HCT116 (cell line): ENCODE results near the gene ELFN2.

ENCODE experiments used
- CBX3 ChIP-seq: IDR thresholded peaks from 2 replicates; pipeline ENCODE4 v1.6.1; 2012; ENCODE audit warnings: low read depth
- EZH2 ChIP-seq: fragments of 200-600 bp; sonication (generic); IDR thresholded peaks from 2 replicates; pipeline ENCODE4 v1.6.1; 2017; ENCODE audit warnings: antibody characterized with exemption, mixed run types
- POLR2A ChIP-seq: IDR thresholded peaks from 2 replicates; pipeline ENCODE4 v1.7.0; 2011; ENCODE audit warnings: borderline replicate concordance; ENCODE audit not compliant: insufficient read depth, insufficient read length; ENCODE audit errors: extremely low read depth
- POLR2AphosphoS5 ChIP-seq: IDR thresholded peaks from 2 replicates; pipeline ENCODE4 v1.6.1; 2011; ENCODE audit warnings: mild to moderate bottlenecking, low read depth, low read length, moderate library complexity
- RAD21 ChIP-seq: IDR thresholded peaks from 2 replicates; pipeline ENCODE4 v1.6.1; 2012; ENCODE audit warnings: low read depth, mild to moderate bottlenecking
- TCF7L2 ChIP-seq: IDR thresholded peaks from 2 replicates; pipeline ENCODE4 v1.7.0; 2011; ENCODE audit warnings: borderline replicate concordance, inconsistent platforms; ENCODE audit not compliant: insufficient read depth, insufficient read length; ENCODE audit errors: extremely low read depth
- YY1 ChIP-seq: IDR thresholded peaks from 2 replicates; pipeline ENCODE4 v1.6.1; 2011; ENCODE audit warnings: low read length, low read depth, moderate library complexity, mild to moderate bottlenecking; ENCODE audit not compliant: insufficient replicate concordance; ENCODE audit errors: extremely low read depth
- ZNF274 ChIP-seq: fragments of 200-500 bp; sonication (Bioruptor generic); IDR thresholded peaks from 2 replicates; pipeline ENCODE4 v1.6.1; 2014; ENCODE audit warnings: mild to moderate bottlenecking, low read depth, low read length, inconsistent platforms
- TF ChIP-seq, protein P1 (sequence below), 3 experiments: fragments of 200-600 bp in 1 of 3; sonication (generic) in 1 of 3; IDR thresholded peaks in 2 of 3; conservative IDR thresholded peaks in 1 of 3; 2 replicates each; pipeline ENCODE4 v1.5.1; 2012 to 2017; ENCODE audit warnings: low read depth in 2 of 3, low read length in 2 of 3, antibody characterized with exemption in 1 of 3, borderline replicate concordance in 1 of 3, control low read depth in 1 of 3, mild to moderate bottlenecking in 1 of 3, mixed read lengths in 1 of 3, mixed run types in 1 of 3, moderate library complexity in 1 of 3; ENCODE audit not compliant: insufficient read depth in 1 of 3
- TF ChIP-seq, protein P2 (sequence below): IDR thresholded peaks from 2 replicates; pipeline ENCODE4 v1.6.1; 2012; ENCODE audit warnings: low read depth

DNA sequence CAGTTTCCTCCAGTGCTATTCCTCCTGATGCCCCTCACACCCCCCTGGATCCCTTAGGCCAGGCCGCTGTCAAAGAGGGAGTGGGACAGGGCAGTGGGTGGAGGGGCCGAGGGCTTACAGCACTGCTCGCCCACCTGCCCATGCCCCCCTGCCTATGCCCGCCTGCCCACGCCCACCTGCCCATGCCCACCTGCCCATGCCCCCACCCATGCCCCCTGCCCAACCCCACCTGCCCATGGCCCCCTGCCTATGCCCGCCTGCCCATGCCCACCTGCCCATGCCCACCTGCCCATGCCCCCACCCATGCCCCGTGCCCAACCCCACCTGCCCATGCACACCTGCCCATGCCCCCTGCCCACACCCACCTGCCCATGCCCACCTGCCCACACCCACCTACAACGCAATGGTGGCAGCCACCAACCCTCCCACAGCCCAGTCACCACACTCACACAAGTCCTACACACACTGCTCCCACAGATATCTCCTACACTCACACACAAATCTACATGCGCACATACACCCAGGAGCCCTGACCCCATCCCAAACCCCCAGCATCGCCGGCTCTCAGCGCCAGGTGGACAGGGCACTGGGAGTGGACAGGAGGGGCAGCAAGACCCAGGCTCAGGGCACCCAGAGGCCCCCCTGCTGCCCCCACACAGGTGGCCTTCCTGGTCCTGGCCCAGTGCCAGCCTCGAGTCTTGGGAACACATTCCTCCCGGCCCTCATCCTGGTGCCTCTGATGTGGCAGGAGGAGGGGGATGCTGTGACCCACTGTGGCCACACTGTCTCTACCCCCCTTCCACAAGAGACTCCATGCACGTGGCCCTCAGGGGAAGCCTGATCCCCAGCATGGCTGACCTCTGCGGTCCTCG, 83.2 kb downstream of the ELFN2 start:
- TF ChIP-seq, protein P1, sequence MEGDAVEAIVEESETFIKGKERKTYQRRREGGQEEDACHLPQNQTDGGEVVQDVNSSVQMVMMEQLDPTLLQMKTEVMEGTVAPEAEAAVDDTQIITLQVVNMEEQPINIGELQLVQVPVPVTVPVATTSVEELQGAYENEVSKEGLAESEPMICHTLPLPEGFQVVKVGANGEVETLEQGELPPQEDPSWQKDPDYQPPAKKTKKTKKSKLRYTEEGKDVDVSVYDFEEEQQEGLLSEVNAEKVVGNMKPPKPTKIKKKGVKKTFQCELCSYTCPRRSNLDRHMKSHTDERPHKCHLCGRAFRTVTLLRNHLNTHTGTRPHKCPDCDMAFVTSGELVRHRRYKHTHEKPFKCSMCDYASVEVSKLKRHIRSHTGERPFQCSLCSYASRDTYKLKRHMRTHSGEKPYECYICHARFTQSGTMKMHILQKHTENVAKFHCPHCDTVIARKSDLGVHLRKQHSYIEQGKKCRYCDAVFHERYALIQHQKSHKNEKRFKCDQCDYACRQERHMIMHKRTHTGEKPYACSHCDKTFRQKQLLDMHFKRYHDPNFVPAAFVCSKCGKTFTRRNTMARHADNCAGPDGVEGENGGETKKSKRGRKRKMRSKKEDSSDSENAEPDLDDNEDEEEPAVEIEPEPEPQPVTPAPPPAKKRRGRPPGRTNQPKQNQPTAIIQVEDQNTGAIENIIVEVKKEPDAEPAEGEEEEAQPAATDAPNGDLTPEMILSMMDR (IDR thresholded peaks at IDR 0.05 in 2 of 3, conservative IDR thresholded peaks at IDR 0.05 in 1 of 3; ENCODE audit: borderline replicate concordance in 1 of 3, insufficient read depth in 1 of 3, low read depth in 2 of 3, low read length in 2 of 3), result no peak
- TF ChIP-seq POLR2A, result no peak
- TF ChIP-seq, protein P2, sequence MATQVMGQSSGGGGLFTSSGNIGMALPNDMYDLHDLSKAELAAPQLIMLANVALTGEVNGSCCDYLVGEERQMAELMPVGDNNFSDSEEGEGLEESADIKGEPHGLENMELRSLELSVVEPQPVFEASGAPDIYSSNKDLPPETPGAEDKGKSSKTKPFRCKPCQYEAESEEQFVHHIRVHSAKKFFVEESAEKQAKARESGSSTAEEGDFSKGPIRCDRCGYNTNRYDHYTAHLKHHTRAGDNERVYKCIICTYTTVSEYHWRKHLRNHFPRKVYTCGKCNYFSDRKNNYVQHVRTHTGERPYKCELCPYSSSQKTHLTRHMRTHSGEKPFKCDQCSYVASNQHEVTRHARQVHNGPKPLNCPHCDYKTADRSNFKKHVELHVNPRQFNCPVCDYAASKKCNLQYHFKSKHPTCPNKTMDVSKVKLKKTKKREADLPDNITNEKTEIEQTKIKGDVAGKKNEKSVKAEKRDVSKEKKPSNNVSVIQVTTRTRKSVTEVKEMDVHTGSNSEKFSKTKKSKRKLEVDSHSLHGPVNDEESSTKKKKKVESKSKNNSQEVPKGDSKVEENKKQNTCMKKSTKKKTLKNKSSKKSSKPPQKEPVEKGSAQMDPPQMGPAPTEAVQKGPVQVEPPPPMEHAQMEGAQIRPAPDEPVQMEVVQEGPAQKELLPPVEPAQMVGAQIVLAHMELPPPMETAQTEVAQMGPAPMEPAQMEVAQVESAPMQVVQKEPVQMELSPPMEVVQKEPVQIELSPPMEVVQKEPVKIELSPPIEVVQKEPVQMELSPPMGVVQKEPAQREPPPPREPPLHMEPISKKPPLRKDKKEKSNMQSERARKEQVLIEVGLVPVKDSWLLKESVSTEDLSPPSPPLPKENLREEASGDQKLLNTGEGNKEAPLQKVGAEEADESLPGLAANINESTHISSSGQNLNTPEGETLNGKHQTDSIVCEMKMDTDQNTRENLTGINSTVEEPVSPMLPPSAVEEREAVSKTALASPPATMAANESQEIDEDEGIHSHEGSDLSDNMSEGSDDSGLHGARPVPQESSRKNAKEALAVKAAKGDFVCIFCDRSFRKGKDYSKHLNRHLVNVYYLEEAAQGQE, result no peak
- no peak for TF ChIP-seq EZH2
- no peak for TF ChIP-seq TCF7L2
- TF ChIP-seq RAD21, result no peak
- no peak for TF ChIP-seq POLR2AphosphoS5
- no peak for TF ChIP-seq YY1
- no peak for TF ChIP-seq CBX3
- no peak for TF ChIP-seq ZNF274
